ENCODE results near the gene NUDT16.

GRCh38 chr3:131353986-131354385 lies 27.6 kb upstream of the NUDT16 start:
- TF ChIP-seq POLR2A (IDR thresholded peaks at IDR 0.05; ENCODE audit: control extremely low read depth in 1 of 2, low read depth in 2 of 2, low read length in 2 of 2) (no peak), CTCF (IDR thresholded peaks at IDR 0.05; ENCODE audit: control extremely low read depth in 1 of 3, insufficient read depth in 1 of 3, low read depth in 1 of 3, low read length in 3 of 3) (no peak), FOSL1 (IDR thresholded peaks at IDR 0.05; ENCODE audit: insufficient read depth, low read depth, low read length) (no peak), CEBPB (IDR thresholded peaks at IDR 0.05; ENCODE audit: low read depth, low read length) (no peak), EP300 (IDR thresholded peaks at IDR 0.05; ENCODE audit: borderline replicate concordance in 1 of 2, low read depth in 2 of 2, low read length in 2 of 2) (no peak), KDM1A (IDR thresholded peaks at IDR 0.05; ENCODE audit: borderline replicate concordance, low read length) (no peak), EZH2 (IDR thresholded peaks at IDR 0.05; ENCODE audit: low read depth, low read length, severe bottlenecking) (no peak), ZNF274 (IDR thresholded peaks at IDR 0.05; ENCODE audit: borderline replicate concordance, extremely low read depth, low read length) (no peak)
